B cell (primary cell): ENCODE results near the gene SC5D. TPM values are rescaled to one million over a fixed set of nuclear protein-coding genes. Genes with fewer than 3 reads are reported as not detected.

ENCODE experiments used
- ATAC-seq: fragments of 200-7000 bp; cut with Tn5 transposase; one replicate; pipeline ENCODE4 v1.10.0; 2021; ENCODE audit warnings: low read depth, mild to moderate bottlenecking, moderate number of reproducible peaks, moderate library complexity
- CTCF ChIA-PET: fragments of 350-600 bp; sonication (Branson Sonifier 250); formaldehyde crosslinking; loops from one replicate; lab custom pipeline; 2021; ENCODE audit warnings: antibody characterized with exemption, inconsistent platforms; lab: Charles Lee
- POLR2A ChIA-PET: fragments of 350-600 bp; sonication (Branson Sonifier 250); formaldehyde crosslinking; loops from one replicate; lab custom pipeline; 2021; ENCODE audit warnings: antibody characterized with exemption; lab: Charles Lee
- DNase-seq: peaks from one replicate; pipeline ENCODE4 v3.0.0; 2013
- H2AFZ ChIP-seq: 2 replicates; pipeline ENCODE4 v1.6.1; 2012; ENCODE audit warnings: mild to moderate bottlenecking, low read depth, low read length; ENCODE audit not compliant: insufficient read depth, poor library complexity, severe bottlenecking
- H3K27ac ChIP-seq, 2 donors: 1 replicate in 1 of 2; 2 replicates in 1 of 2; pipeline ENCODE4 v1.5.1; 2012 to 2013; ENCODE audit warnings: low read length in 2 of 2, mild to moderate bottlenecking in 2 of 2, moderate library complexity in 1 of 2
- H3K27me3 ChIP-seq, 4 experiments: fragments of 200-600 bp in 1 of 4; sonication (generic) in 1 of 4; replicated peaks in 1 of 4; 1 replicate in 2 of 4; 2 replicates in 2 of 4; pipeline versions ENCODE4 v1.6.1 to v1.7.0; 2013 to 2016; ENCODE audit warnings: low read length in 3 of 4, mild to moderate bottlenecking in 2 of 4, mixed read lengths in 1 of 4, moderate library complexity in 1 of 4; ENCODE audit not compliant: insufficient read depth in 4 of 4, control insufficient read depth in 3 of 4; ENCODE audit errors: control extremely low read depth in 1 of 4
- H3K36me3 ChIP-seq, 2 experiments: replicated peaks in 1 of 2; 1 replicate in 1 of 2; 2 replicates in 1 of 2; pipeline versions ENCODE4 v1.6.1 to v1.7.1; 2013; ENCODE audit warnings: low read length in 1 of 2; ENCODE audit not compliant: insufficient read depth in 2 of 2, control insufficient read depth in 1 of 2; ENCODE audit errors: control extremely low read depth in 1 of 2, extremely low read depth in 1 of 2
- H3K4me1 ChIP-seq, 2 donors: fragments of 200-600 bp in 1 of 2; sonication (generic) in 1 of 2; 1 replicate in 1 of 2; 2 replicates in 1 of 2; pipeline versions ENCODE4 v1.5.1 to v1.6.1; 2013 to 2017; ENCODE audit warnings: low read length in 2 of 2; ENCODE audit not compliant: control insufficient read depth in 2 of 2, insufficient read depth in 2 of 2
- H3K4me2 ChIP-seq: replicated peaks from 2 replicates; pipeline ENCODE3; 2012; ENCODE audit warnings: mild to moderate bottlenecking, low read depth, low read length; ENCODE audit not compliant: poor library complexity, severe bottlenecking
- H3K4me3 ChIP-seq, 5 experiments: fragments of 200-600 bp in 1 of 5; sonication (generic) in 1 of 5; 1 replicate in 3 of 5; 2 replicates in 2 of 5; pipeline versions ENCODE4 v1.5.1 to v1.7.0; 2011 to 2016; ENCODE audit warnings: low read length in 4 of 5, mild to moderate bottlenecking in 4 of 5, low read depth in 2 of 5, control low read depth in 1 of 5, moderate library complexity in 1 of 5; ENCODE audit not compliant: insufficient read depth in 1 of 5; ENCODE audit errors: control extremely low read depth in 1 of 5, extremely low read depth in 1 of 5
- H3K79me2 ChIP-seq: fragments of 200-600 bp; sonication (generic); one replicate; pipeline ENCODE4 v1.6.0; 2016; ENCODE audit warnings: low read length; ENCODE audit not compliant: control insufficient read depth, insufficient read depth
- H3K9ac ChIP-seq: fragments of 200-600 bp; sonication (generic); 2 replicates; pipeline ENCODE4 v1.6.1; 2017; ENCODE audit warnings: mild to moderate bottlenecking, low read length, moderate library complexity
- H3K9me3 ChIP-seq, 3 donors: one replicate each; pipeline versions ENCODE4 v1.6.1 to v1.7.1; 2013; ENCODE audit warnings: low read length in 2 of 3; ENCODE audit not compliant: control insufficient read depth in 2 of 3, insufficient read depth in 1 of 3; ENCODE audit errors: control extremely low read depth in 1 of 3
- H4K20me1 ChIP-seq: 2 replicates; pipeline ENCODE4 v1.6.0; 2012; ENCODE audit warnings: mild to moderate bottlenecking, low read length; ENCODE audit not compliant: insufficient read depth, control insufficient read depth, poor library complexity, severe bottlenecking
- H3K27ac Mint-ChIP-seq: one replicate; pipeline ENCODE4 v1.8.0; 2021; ENCODE audit warnings: mixed read lengths
- H3K27me3 Mint-ChIP-seq: one replicate; pipeline ENCODE4 v1.8.0; 2021; ENCODE audit warnings: mixed read lengths
- H3K4me1 Mint-ChIP-seq: one replicate; pipeline ENCODE4 v1.8.0; 2021; ENCODE audit warnings: mixed read lengths
- H3K4me3 Mint-ChIP-seq: one replicate; pipeline ENCODE4 v1.8.0; 2021; ENCODE audit warnings: mixed read lengths
- H3K9me3 Mint-ChIP-seq: one replicate; pipeline ENCODE4 v1.8.0; 2022; ENCODE audit warnings: mixed read lengths; ENCODE audit not compliant: insufficient read depth
- EZH2 ChIP-seq: IDR thresholded peaks from 2 replicates; pipeline ENCODE4 v1.6.1; 2012; ENCODE audit warnings: borderline replicate concordance, low read depth, mild to moderate bottlenecking, moderate library complexity, low read length; ENCODE audit not compliant: insufficient read depth, poor library complexity, severe bottlenecking
- WGBS: methylation state at CpG from one replicate; pipeline ENCODE4 v1.1.5; 2013; ENCODE audit warnings: missing lambda C conversion rate; ENCODE audit not compliant: insufficient coverage; 5-methylcytosine and 5-hydroxymethylcytosine counted together
- intact Hi-C: fragments of 100-400 bp; cut with micrococcal nuclease; formaldehyde crosslinking; loops from one replicate; pipeline ENCODE4 v1.10.0; 2022
- polyA plus RNA-seq: library from polyadenylated mRNA; depleted of rRNA; stranded (reverse); fragments of >200 nt; gene quantifications from 2 replicates; pipeline ENCODE4 v1.2.3, GENCODE V29; 2012
- total RNA-seq, 2 donors: library from RNA; stranded (reverse); fragments of 120-200 nt in 1 of 2; gene quantifications; 1 replicate in 1 of 2; 2 replicates in 1 of 2; pipeline versions ENCODE4 v1.2.3 to v1.2.4, GENCODE V29; 2013 to 2022
- TF ChIP-seq, protein P1 (sequence below): fragments of 200-600 bp; IDR thresholded peaks from one replicate; pipeline ENCODE4 v1.8.0; 2022; ENCODE audit warnings: antibody characterized with exemption, mild to moderate bottlenecking

SC5D gene
- total and polyA plus RNA-seq, 2 donors (not counting 1 experiment from before 2014, with no cell fraction given) = 15.2 to 54.8 TPM

DNA sequence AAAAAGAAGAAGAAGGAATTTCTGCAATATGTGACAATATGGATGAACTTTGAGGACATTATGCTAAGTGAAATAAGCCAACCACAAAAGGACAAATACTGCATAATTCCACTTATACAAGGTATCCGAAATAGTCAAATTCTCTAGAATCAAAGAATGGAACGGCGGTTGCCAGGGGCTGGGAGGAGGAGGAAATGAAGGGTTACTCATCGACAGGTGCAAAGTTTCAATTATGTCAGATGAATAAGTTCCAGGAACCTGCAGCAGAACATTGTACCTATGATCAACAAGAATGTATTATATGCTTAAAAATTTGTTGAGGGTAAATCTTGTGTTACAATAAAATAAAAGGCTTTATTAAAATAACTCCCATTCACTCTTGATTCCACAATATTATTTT, 49.0 kb downstream of the SC5D start:
- ChIA-PET CTCF (interaction anchor here (1.6 kb wide), 1 partner anchor 250 kb away, joined by 3 read pairs; no protein-coding TSS in a partner anchor), POLR2A (no interaction called here)
- H3K27ac ChIP-seq = no peak overlapping the region
- Mint-ChIP-seq H3K4me1 (peaks cover 45% of the 10 kb centered on the region), H3K9me3 (no peaks in the 10 kb centered on the region), H3K4me3 (peak overlapping the region; percentile 40), H3K27ac (no peak overlapping the region), H3K27me3 (no peaks in the 10 kb centered on the region)
- H3K27me3 ChIP-seq = no peaks in the 10 kb centered on the region
- H3K9me3 ChIP-seq = no peaks in the 10 kb centered on the region
- H3K9ac ChIP-seq = no peak overlapping the region
- peak; percentile 56 for ATAC-seq
- H2AFZ ChIP-seq = no peak overlapping the region
- no peaks in the 10 kb centered on the region for H3K79me2 ChIP-seq
- WGBS = no CpG with 5 or more reads among the region's 4 CpGs
- DNase-seq = no peak
- peak overlapping the region; percentile 6 for H3K4me2 ChIP-seq
- no peak overlapping the region for H3K4me3 ChIP-seq
- intact Hi-C loops = no loop called here
- TF ChIP-seq, protein P1, sequence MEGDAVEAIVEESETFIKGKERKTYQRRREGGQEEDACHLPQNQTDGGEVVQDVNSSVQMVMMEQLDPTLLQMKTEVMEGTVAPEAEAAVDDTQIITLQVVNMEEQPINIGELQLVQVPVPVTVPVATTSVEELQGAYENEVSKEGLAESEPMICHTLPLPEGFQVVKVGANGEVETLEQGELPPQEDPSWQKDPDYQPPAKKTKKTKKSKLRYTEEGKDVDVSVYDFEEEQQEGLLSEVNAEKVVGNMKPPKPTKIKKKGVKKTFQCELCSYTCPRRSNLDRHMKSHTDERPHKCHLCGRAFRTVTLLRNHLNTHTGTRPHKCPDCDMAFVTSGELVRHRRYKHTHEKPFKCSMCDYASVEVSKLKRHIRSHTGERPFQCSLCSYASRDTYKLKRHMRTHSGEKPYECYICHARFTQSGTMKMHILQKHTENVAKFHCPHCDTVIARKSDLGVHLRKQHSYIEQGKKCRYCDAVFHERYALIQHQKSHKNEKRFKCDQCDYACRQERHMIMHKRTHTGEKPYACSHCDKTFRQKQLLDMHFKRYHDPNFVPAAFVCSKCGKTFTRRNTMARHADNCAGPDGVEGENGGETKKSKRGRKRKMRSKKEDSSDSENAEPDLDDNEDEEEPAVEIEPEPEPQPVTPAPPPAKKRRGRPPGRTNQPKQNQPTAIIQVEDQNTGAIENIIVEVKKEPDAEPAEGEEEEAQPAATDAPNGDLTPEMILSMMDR = no peak
- no peak for TF ChIP-seq EZH2
- no peaks in the 10 kb centered on the region for H3K36me3 ChIP-seq
- H3K4me1 ChIP-seq = peaks cover 26 to 29% of the 10 kb centered on the region in 2 donors
- H4K20me1 ChIP-seq = no peaks in the 10 kb centered on the region

DNA sequence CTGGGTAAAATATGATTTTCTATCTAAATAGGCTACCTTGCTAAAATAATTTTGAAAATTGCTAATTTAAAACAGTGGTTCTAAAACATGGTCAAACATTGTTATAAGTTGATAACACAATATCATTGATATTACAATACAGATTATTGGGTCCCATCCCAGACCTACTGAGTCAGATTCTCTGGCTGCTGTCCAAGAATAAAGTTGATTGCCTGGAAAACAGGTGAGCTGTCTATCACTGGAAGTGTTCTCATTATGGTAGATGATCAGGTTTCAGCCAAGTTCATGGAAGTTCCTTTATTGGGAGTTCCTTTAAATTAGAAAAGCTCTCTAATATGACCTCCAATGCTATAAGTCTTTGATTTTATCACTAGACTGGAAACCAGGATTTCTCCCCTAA, 52.3 kb downstream of the SC5D start:
- no peak overlapping the region for H3K4me3 ChIP-seq
- intact Hi-C loops = no loop called here
- H3K4me2 ChIP-seq = no peak overlapping the region
- ChIA-PET POLR2A (no interaction called here), CTCF (interaction anchor here (0.9 to 1.1 kb wide), 2 partner anchors 14 to 19 kb away, joined by 3 read pairs; no protein-coding TSS in a partner anchor)
- no peaks in the 10 kb centered on the region for H3K27me3 Mint-ChIP-seq
- no peak for DNase-seq
- no peak for ATAC-seq
- no peaks in the 10 kb centered on the region for H3K79me2 ChIP-seq
- H3K27ac Mint-ChIP-seq = no peak overlapping the region
- no peak overlapping the region for H3K27ac ChIP-seq
- no peaks in the 10 kb centered on the region for H4K20me1 ChIP-seq
- no peaks in the 10 kb centered on the region for H3K9me3 ChIP-seq
- no peaks in the 10 kb centered on the region for H3K36me3 ChIP-seq
- H3K9ac ChIP-seq = no peak overlapping the region
- H3K9me3 Mint-ChIP-seq = no peaks in the 10 kb centered on the region
- peaks cover 19 to 20% of the 10 kb centered on the region in 2 donors for H3K4me1 ChIP-seq
- no peak overlapping the region for H2AFZ ChIP-seq
- TF ChIP-seq, protein P1 = no peak
- H3K4me3 Mint-ChIP-seq = no peak overlapping the region
- peaks cover 0 to 3% (median 0%) of the 10 kb centered on the region in 4 experiments for H3K27me3 ChIP-seq
- peaks cover 21% of the 10 kb centered on the region for H3K4me1 Mint-ChIP-seq
